Mesendoderm (in vitro differentiated cells): ENCODE data around the gene SELENOO.

Source experiments
- DNase-seq: peaks from one replicate; pipeline ENCODE4 v3.0.0; 2013
- H2AK5ac ChIP-seq: 2 replicates; pipeline ENCODE4 v1.6.1; 2013; ENCODE audit warnings: low read length, inconsistent platforms
- H2BK120ac ChIP-seq: 2 replicates; pipeline ENCODE4 v1.6.1; 2013; ENCODE audit warnings: low read depth, mild to moderate bottlenecking, low read length, moderate library complexity, mixed read lengths
- H2BK15ac ChIP-seq: replicated peaks from 2 replicates; pipeline ENCODE4 v1.6.1; 2013; ENCODE audit warnings: low read depth, mild to moderate bottlenecking, moderate library complexity
- H2BK5ac ChIP-seq: 2 replicates; pipeline ENCODE4 v1.6.1; 2013; ENCODE audit warnings: low read length, inconsistent platforms
- H3K18ac ChIP-seq: 2 replicates; pipeline ENCODE4 v1.6.1; 2013; ENCODE audit warnings: mild to moderate bottlenecking, low read length, mixed read lengths
- H3K23ac ChIP-seq: one replicate; pipeline ENCODE4 v1.6.1; 2013; ENCODE audit warnings: low read length
- H3K27ac ChIP-seq: 2 replicates; pipeline ENCODE4 v1.5.1; 2013; ENCODE audit warnings: low read depth, mild to moderate bottlenecking, inconsistent platforms, low read length, moderate library complexity
- H3K27me3 ChIP-seq: 2 replicates; pipeline ENCODE4 v1.6.1; 2013; ENCODE audit warnings: low read length, control low read depth, mild to moderate bottlenecking, inconsistent platforms; ENCODE audit not compliant: insufficient read depth, poor library complexity
- H3K36me3 ChIP-seq: 2 replicates; pipeline ENCODE4 v1.6.1; 2013; ENCODE audit warnings: low read length, inconsistent platforms; ENCODE audit not compliant: control insufficient read depth, insufficient read depth
- H3K4ac ChIP-seq: one replicate; pipeline ENCODE4 v1.6.1; 2013; ENCODE audit warnings: low read depth, mild to moderate bottlenecking, low read length, moderate library complexity
- H3K4me1 ChIP-seq: 2 replicates; pipeline ENCODE4 v1.6.1; 2013; ENCODE audit warnings: low read depth, low read length, inconsistent platforms; ENCODE audit not compliant: control insufficient read depth
- H3K4me2 ChIP-seq: 2 replicates; pipeline ENCODE4 v1.6.1; 2013; ENCODE audit warnings: low read length
- H3K4me3 ChIP-seq: 2 replicates; pipeline ENCODE4 v1.5.1; 2013; ENCODE audit warnings: mild to moderate bottlenecking, low read length
- H3K56ac ChIP-seq: one replicate; pipeline ENCODE4 v1.6.1; 2013; ENCODE audit warnings: low read length
- H3K79me1 ChIP-seq: 2 replicates; pipeline ENCODE4 v1.6.1; 2013; ENCODE audit warnings: low read length, inconsistent platforms
- H3K79me2 ChIP-seq: 2 replicates; pipeline ENCODE4 v1.6.1; 2013; ENCODE audit warnings: mild to moderate bottlenecking, low read length; ENCODE audit not compliant: control insufficient read depth, insufficient read depth
- H3K9ac ChIP-seq: 2 replicates; pipeline ENCODE4 v1.6.1; 2013; ENCODE audit warnings: low read length, inconsistent platforms
- H4K5ac ChIP-seq: one replicate; pipeline ENCODE4 v1.6.1; 2013; ENCODE audit warnings: low read length
- H4K8ac ChIP-seq: one replicate; pipeline ENCODE4 v1.6.1; 2013; ENCODE audit warnings: low read depth, mild to moderate bottlenecking, control low read depth, low read length, moderate library complexity
- WGBS: extraction: QIAGEN DNeasy Blood & Tissue Kit; methylation state at CpG from one replicate; pipeline ENCODE4 v1.1.7; 2013; ENCODE audit warnings: low lambda C conversion rate, missing lambda C conversion rate; ENCODE audit not compliant: insufficient coverage; ENCODE audit errors: extremely low coverage; 5-methylcytosine and 5-hydroxymethylcytosine counted together

SELENOO gene

GRCh38 chr22:50250555-50251476, 50.0 kb downstream of the SELENOO start, which contains the start of gene HDAC10:
TSS of gene HDAC10 (minus strand) at chr22:50251265. CDS start at chr22:50251032, 233 bp downstream.
- H3K27ac ChIP-seq: no peak within 1 kb of the TSS
- H3K18ac ChIP-seq: peak within 1 kb of the TSS; percentile 41
- H3K56ac ChIP-seq: peak within 1 kb of the TSS; percentile 96
- H4K5ac ChIP-seq: no peak within 1 kb of the TSS
- H3K4me2 ChIP-seq: peak within 1 kb of the TSS; percentile 95
- H3K4me3 ChIP-seq: peak within 1 kb of the TSS; percentile 76
- peaks cover 3% of the 10 kb centered on the region for H3K36me3 ChIP-seq
- H3K23ac ChIP-seq: peak within 1 kb of the TSS; percentile 66
- H3K4ac ChIP-seq: no peak within 1 kb of the TSS
- H4K8ac ChIP-seq: no peak within 1 kb of the TSS
- H3K4me1 ChIP-seq: no peaks in the 10 kb centered on the region
- H3K79me2 ChIP-seq: no peaks in the 10 kb centered on the region
- peak within 1 kb of the TSS; percentile 65 for H2AK5ac ChIP-seq
- no peaks in the 10 kb centered on the region for H3K27me3 ChIP-seq
- peak; percentile 90 for DNase-seq
- H2BK5ac ChIP-seq: no peak within 1 kb of the TSS
- H3K79me1 ChIP-seq: peaks cover 6% of the 10 kb centered on the region
- WGBS: no CpG with 5 or more reads among the region's 81 CpGs
- H2BK15ac ChIP-seq: no peak within 1 kb of the TSS
- H2BK120ac ChIP-seq: no peak within 1 kb of the TSS
- H3K9ac ChIP-seq: peak within 1 kb of the TSS; percentile 96

GRCh38 chr22:50251477-50252081, 50.8 kb downstream of the SELENOO start:
- Histone ChIP-seq H3K4me3 (no peak overlapping the region), H3K18ac (no peak overlapping the region), H3K9ac (peak overlapping the region; percentile 75), H3K56ac (peak overlapping the region; percentile 66), H2BK15ac (no peak overlapping the region), H3K4me1 (no peaks in the 10 kb centered on the region), H3K36me3 (no peaks in the 10 kb centered on the region), H3K79me1 (peaks cover 2% of the 10 kb centered on the region), H4K5ac (no peak overlapping the region), H2AK5ac (no peak overlapping the region), H2BK120ac (no peak overlapping the region), H3K79me2 (no peaks in the 10 kb centered on the region), H3K27ac (no peak overlapping the region), H4K8ac (no peak overlapping the region), H3K4me2 (peak overlapping the region; percentile 67), H3K27me3 (no peaks in the 10 kb centered on the region), H3K23ac (no peak overlapping the region), H2BK5ac (no peak overlapping the region), H3K4ac (no peak overlapping the region)
- WGBS: no CpG with 5 or more reads among the region's 36 CpGs
- DNase-seq: no peak

GRCh38 chr22:50252082-50253045, 51.6 kb downstream of the SELENOO start:
- Histone ChIP-seq H2AK5ac (no peak overlapping the region), H2BK120ac (no peak overlapping the region), H2BK5ac (no peak overlapping the region), H4K8ac (no peak overlapping the region), H3K27ac (no peak overlapping the region), H3K27me3 (no peaks in the 10 kb centered on the region), H3K9ac (peak overlapping the region; percentile 75), H3K56ac (peak overlapping the region; percentile 66), H4K5ac (no peak overlapping the region), H2BK15ac (no peak overlapping the region), H3K4me3 (no peak overlapping the region), H3K79me1 (peaks cover 2% of the 10 kb centered on the region), H3K79me2 (no peaks in the 10 kb centered on the region), H3K36me3 (no peaks in the 10 kb centered on the region), H3K23ac (no peak overlapping the region), H3K18ac (no peak overlapping the region), H3K4me1 (no peaks in the 10 kb centered on the region), H3K4ac (no peak overlapping the region), H3K4me2 (no peak overlapping the region)
- no CpG with 5 or more reads among the region's 25 CpGs for WGBS
- peak; percentile 75 for DNase-seq

- no peak overlapping the region for H3K4me2 ChIP-seq
- no peak for DNase-seq
- no peak overlapping the region for H4K5ac ChIP-seq
- no peak overlapping the region for H2BK120ac ChIP-seq
- no peak overlapping the region for H3K9ac ChIP-seq
- H3K23ac ChIP-seq: no peak overlapping the region
- no peak overlapping the region for H3K4me3 ChIP-seq
- peaks cover 2% of the 10 kb centered on the region for H3K79me1 ChIP-seq
- H3K4ac ChIP-seq: no peak overlapping the region
- no peaks in the 10 kb centered on the region for H3K27me3 ChIP-seq
- H3K27ac ChIP-seq: no peak overlapping the region
- WGBS: no CpG with 5 or more reads among the region's 22 CpGs
- H3K79me2 ChIP-seq: no peaks in the 10 kb centered on the region
- H4K8ac ChIP-seq: no peak overlapping the region
- no peak overlapping the region for H2BK15ac ChIP-seq
- H3K56ac ChIP-seq: no peak overlapping the region
- H3K18ac ChIP-seq: no peak overlapping the region
- no peaks in the 10 kb centered on the region for H3K4me1 ChIP-seq
- no peak overlapping the region for H2AK5ac ChIP-seq
- no peaks in the 10 kb centered on the region for H3K36me3 ChIP-seq
- H2BK5ac ChIP-seq: no peak overlapping the region
Observed at GRCh38 chr22:50253046-50253915, 52.5 kb downstream of the SELENOO start.

- Histone ChIP-seq H3K4me1 (no peaks in the 10 kb centered on the region), H4K8ac (no peak overlapping the region), H3K27ac (no peak overlapping the region), H4K5ac (no peak overlapping the region), H3K79me2 (no peaks in the 10 kb centered on the region), H2AK5ac (no peak overlapping the region), H3K18ac (no peak overlapping the region), H3K4me2 (no peak overlapping the region), H3K4ac (no peak overlapping the region), H3K36me3 (no peaks in the 10 kb centered on the region), H2BK120ac (no peak overlapping the region), H2BK5ac (no peak overlapping the region), H2BK15ac (no peak overlapping the region), H3K56ac (no peak overlapping the region), H3K9ac (no peak overlapping the region), H3K4me3 (no peak overlapping the region), H3K27me3 (no peaks in the 10 kb centered on the region), H3K23ac (no peak overlapping the region), H3K79me1 (peaks cover 2% of the 10 kb centered on the region)
- DNase-seq: no peak
- no CpG with 5 or more reads among the region's 8 CpGs for WGBS
Observed at GRCh38 chr22:50253941-50254340, 53.1 kb downstream of the SELENOO start.
